NB4 (cell line): ENCODE measurements around the gene SHH.

Experiments
- POLR2A ChIP-seq: IDR thresholded peaks from 2 replicates; pipeline ENCODE4 v1.6.1; 2011; ENCODE audit warnings: mild to moderate bottlenecking; ENCODE audit not compliant: insufficient read length; ENCODE audit errors: extremely low read depth
- TF ChIP-seq, protein P1 (sequence below): IDR thresholded peaks from one replicate; pipeline ENCODE4 v1.5.1; 2012; ENCODE audit warnings: low read depth, low read length
- TF ChIP-seq, protein P2 (sequence below): IDR thresholded peaks from 2 replicates; pipeline ENCODE4 v1.6.1; 2011; ENCODE audit warnings: low read depth, low read length

DNA sequence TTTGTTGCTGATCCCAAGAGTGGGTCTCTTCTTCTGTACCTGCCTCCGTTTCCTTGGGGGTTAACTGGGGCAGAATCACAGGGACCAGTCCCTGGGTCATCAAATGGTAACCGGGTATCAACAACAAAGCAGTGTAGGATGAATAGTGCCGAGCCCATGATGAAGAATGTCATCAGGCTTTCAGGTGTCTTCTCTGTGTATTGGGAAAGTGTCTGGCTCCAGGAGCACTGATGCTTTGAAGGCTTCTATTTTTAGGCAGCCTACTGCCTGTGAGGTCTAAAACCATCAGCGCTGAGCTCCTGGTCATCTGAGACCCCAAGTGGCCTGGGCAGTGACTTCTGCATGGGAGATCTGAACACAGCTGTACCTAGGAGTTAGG lies 48.2 kb upstream of the SHH start:
- TF ChIP-seq, protein P1, sequence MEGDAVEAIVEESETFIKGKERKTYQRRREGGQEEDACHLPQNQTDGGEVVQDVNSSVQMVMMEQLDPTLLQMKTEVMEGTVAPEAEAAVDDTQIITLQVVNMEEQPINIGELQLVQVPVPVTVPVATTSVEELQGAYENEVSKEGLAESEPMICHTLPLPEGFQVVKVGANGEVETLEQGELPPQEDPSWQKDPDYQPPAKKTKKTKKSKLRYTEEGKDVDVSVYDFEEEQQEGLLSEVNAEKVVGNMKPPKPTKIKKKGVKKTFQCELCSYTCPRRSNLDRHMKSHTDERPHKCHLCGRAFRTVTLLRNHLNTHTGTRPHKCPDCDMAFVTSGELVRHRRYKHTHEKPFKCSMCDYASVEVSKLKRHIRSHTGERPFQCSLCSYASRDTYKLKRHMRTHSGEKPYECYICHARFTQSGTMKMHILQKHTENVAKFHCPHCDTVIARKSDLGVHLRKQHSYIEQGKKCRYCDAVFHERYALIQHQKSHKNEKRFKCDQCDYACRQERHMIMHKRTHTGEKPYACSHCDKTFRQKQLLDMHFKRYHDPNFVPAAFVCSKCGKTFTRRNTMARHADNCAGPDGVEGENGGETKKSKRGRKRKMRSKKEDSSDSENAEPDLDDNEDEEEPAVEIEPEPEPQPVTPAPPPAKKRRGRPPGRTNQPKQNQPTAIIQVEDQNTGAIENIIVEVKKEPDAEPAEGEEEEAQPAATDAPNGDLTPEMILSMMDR = no peak
- TF ChIP-seq POLR2A = no peak
- TF ChIP-seq, protein P2, sequence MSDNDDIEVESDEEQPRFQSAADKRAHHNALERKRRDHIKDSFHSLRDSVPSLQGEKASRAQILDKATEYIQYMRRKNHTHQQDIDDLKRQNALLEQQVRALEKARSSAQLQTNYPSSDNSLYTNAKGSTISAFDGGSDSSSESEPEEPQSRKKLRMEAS = no peak
